ENCODE measurements around the gene COX19.
"Not testable (repeated sequence)": the region's sequence is repeated elsewhere in the genome, so short reads cannot be mapped to it uniquely, and the experiment has no call there.

Gene COX19

DNA sequence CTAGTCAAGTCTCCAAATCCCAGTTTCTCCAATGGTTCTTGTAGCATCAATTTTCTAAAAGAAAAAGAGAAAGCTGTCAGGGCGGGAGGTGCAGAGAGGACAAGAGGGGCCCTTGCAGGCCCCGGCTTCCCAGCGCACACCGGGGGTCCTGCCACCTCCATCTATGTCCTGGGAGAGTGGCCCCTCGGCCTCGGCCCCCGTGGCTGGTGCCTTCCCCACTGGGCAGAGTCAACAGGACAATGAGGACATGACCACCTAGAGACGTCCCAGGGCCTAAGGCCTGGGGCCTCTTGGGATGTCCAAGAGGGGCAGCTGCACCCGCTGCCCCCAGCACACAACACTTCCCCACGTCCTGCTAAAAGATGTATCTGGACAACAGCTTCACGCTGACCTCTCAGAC, 5.9 kb downstream of the COX19 start:
- H3K27ac Mint-ChIP-seq = no peak overlapping the region
- no peak for ATAC-seq (replicated peaks)
- DNase-seq = no peak
- H3K9me3 Mint-ChIP-seq = no peaks in the 10 kb centered on the region
- H3K4me3 Mint-ChIP-seq = no peak overlapping the region
- peaks cover 38 to 71% of the 10 kb centered on the region in 2 donors for H3K4me1 Mint-ChIP-seq
- H3K36me3 Mint-ChIP-seq = peaks cover 35 to 60% of the 10 kb centered on the region in 2 donors
- no peaks in the 10 kb centered on the region for H3K27me3 Mint-ChIP-seq

DNA sequence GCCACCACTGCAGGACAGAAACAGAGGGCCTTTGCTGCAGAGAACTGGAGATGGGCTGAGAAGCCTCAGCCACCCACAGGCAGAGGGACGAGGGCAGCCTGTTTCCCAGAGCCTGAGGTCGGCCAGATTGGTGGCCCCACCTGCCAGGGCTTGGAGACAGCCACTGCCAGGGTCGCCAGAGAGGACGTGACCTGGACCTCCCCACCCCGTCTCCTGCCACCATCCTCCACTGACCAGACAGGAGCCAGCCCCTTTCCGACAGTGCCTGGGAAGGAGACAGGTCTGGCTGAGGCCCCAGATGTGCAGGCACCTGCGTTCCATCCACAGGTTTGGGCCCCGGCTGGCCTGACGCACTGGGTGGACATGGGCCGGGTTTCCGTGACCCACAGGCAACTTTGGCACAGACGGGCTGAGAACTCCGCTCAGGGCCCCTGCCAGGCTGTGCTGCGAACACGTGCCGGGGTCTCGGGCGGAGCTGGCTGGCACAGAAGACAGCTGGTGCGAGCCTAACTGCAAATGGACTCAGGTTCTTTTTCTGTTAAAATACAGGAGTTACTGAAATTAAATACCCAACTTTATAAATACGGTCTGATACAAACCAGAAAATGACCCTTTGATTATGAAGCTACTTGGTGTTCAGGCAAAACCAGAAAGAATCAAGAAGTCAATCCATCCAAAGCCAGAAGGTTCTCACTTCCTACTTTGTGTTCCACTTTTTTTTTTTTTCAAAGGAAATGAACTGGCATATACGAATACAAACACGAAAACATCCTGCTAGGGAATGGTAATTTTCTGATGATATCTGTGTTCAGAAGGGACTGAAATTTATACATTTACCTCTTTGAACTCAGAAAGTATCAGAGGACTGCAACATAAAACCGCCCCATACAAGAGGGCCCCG, 6.9 kb downstream of the COX19 start:
- Mint-ChIP-seq H3K36me3 (peaks cover 36 to 59% of the 10 kb centered on the region in 2 donors), H3K4me1 (peaks cover 38 to 77% of the 10 kb centered on the region in 2 donors), H3K4me3 (no peak overlapping the region), H3K9me3 (no peaks in the 10 kb centered on the region), H3K27me3 (peaks cover 0 to 4% of the 10 kb centered on the region in 2 donors), H3K27ac (peak overlapping the region; percentile 14)
- ATAC-seq (replicated peaks) = no peak
- no peak for DNase-seq

DNA sequence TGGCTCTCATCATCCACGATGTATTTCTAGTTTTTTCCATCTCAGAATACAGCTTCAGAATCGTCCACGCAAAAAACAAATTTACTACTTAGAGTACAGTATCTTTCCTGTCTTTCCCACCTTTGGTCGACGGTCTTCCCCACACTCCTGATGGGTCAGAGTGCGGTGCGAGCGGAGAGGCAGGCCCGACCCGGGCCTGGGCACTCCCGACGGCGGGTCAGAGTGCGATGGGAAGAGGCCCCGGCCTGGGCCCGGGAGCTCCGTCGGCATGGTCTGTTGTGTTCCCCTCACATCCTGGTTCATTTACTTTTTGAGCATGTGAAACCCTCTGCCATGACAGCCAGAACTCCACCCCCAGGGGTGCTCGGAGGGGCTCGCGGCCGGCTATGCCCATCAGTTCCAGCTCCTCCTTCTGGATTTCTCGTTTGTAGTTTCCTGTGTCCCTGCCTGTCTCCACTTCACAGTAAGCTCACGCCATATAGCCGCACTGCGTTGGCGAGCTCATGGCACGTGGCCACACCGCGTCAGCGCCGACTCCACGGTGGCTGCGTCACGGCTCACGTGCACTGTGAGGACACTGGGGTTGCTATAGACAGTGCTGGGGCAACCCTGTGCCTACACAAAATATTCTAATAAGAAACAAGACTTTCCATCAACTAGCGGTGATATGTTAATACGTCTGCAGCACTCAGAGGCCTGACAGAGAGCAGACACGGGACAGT, 7.8 kb downstream of the COX19 start:
- Mint-ChIP-seq H3K27ac (peak overlapping the region; percentile 9), H3K27me3 (peaks cover 0 to 9% of the 10 kb centered on the region in 2 donors), H3K36me3 (peaks cover 33 to 50% of the 10 kb centered on the region in 2 donors), H3K4me1 (peaks cover 35 to 75% of the 10 kb centered on the region in 2 donors), H3K9me3 (no peaks in the 10 kb centered on the region), H3K4me3 (no peak overlapping the region)
- ATAC-seq (replicated peaks) (no peak), DNase-seq (no peak)

DNA sequence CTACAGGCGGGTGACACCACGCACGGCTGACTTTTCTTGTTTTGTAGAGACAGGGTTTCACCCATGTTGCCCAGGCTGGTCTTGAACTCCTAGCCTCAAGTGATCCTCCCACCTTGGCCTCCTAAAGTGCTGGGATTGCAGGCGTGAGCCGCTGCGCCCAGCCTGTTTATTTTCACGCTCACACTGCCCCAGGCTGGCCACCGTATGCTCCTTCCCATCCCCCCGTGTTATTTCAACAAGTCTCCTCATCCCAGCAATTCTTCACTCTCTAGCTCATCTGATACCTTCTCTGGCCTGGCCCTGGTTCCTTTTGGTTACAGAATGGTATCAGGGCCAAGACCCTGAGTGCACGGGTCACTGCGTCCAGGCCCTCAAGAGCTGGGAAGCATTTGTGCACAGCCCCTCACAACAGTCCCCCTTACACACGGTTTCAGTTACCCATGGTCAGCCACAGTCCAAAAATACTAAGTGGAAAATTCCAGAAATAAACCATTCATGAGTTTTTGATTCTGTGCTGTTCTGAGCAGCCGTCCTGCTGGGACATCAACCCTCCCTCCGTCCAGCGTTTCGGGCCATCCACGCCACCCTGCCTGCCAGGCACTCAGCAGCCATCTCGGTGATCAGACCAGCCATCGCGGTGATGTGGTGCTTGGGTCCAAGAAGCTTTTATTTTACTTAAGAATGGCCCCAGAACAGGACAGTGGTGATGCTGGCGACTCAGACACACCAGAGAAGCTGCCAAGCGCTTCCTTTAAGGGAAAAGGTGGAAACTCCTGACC, 8.9 kb downstream of the COX19 start:
- Mint-ChIP-seq H3K36me3 (peaks cover 28 to 41% of the 10 kb centered on the region in 2 donors), H3K4me3 (peak overlapping the region in 1 of 2 donors; percentile 33), H3K27ac (peak overlapping the region; percentile 26)

DNA sequence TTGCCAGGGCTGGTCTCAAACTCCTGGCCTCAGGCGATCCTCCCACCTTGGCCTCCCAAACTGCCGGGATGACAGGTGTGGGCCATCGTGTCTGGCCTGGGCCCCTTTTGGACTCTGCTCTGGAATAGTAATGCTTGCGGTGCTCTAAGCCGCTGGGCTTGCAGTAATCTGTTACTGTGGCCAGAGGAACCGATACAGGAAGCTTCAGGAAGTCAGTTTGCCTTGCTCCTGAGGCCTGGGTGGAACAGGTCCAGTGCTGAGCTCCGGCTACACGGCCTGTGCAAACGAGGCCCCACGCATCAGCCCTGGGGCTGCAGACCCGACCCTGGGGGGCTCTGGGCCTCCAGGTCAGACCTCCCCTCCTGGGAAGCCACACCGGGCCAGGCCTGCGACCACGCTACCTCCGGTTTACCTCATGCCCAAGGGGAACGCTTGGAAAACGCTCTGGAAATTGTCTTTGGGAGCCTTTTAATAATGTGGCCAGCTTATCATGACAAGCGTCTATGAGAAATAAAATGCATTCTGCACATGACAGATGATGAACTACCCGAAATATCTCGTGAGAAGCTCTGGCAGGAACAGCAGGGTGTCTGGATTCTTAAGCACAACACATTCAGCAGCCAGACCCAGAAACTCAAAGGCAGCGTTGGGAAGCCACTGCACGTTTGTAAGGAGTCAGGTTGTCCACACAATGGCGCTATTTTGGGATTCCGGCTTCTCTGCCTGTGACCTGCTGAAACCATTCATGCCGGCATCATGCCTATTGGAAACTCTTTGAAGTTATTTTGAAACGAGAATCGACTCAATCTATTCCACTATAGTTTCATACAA, 10.7 kb downstream of the COX19 start:
- Mint-ChIP-seq H3K36me3 (peaks cover 21 to 28% of the 10 kb centered on the region in 2 donors), H3K9me3 (peaks cover 0 to 1% of the 10 kb centered on the region in 2 donors), H3K27ac (peak overlapping the region; percentile 33), H3K4me3 (no peak overlapping the region), H3K4me1 (peaks cover 24 to 57% of the 10 kb centered on the region in 2 donors), H3K27me3 (peaks cover 8 to 18% of the 10 kb centered on the region in 2 donors)
- ATAC-seq (replicated peaks) = peak; percentile 51 to 60
- no peak for DNase-seq

More for the DNA sequence above, 8.9 kb downstream of the COX19 start:
- ATAC-seq (replicated peaks) = no peak
- peaks cover 7 to 18% of the 10 kb centered on the region in 2 donors for H3K27me3 Mint-ChIP-seq
- H3K4me1 Mint-ChIP-seq = peaks cover 31 to 66% of the 10 kb centered on the region in 2 donors
- no peak for DNase-seq
- peaks cover 0 to 1% of the 10 kb centered on the region in 2 donors for H3K9me3 Mint-ChIP-seq

DNA sequence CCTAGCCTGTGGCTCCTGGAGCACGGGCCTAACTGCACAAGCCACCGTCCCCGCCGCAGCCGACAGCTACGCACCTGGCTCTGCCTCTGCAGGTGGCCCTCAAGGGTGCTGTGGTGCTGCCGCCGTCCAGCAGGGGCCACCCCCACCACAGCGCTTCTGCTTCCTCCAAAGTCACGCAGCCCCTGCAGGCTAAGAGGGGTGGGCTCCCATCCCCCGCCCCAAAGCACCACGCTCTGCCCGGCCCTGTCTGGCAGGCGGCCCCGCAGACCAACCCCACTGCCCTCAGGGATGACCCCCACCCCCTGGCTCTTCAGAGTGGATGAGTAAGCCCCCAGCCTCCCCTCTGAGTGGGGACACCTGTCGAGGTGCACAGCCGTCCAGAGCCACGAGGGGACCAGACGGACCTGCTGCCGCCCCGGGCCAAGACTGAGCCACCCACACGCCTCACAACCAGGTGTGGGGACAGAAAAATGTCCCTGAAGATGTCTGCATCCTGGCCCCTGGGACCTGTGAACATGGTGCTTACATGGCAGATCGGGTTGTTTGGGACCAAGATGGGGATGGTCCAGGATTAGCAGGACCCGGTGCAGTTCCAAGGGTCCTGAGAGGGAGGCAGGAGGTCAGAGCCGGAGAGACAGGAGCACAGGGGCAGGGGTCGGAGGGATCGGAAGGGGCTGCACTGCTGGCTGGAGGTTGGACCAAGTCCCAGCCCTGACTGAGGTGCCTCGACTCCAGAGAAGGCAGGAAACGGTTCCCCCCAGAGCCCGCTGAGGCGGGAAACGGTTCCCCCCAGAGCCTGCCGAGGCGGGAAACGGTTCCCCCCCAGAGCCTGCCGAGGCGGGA, 11.9 kb downstream of the COX19 start:
- Mint-ChIP-seq H3K36me3 (peaks cover 21 to 26% of the 10 kb centered on the region in 2 donors), H3K4me3 (no peak overlapping the region), H3K4me1 (peaks cover 24 to 48% of the 10 kb centered on the region in 2 donors), H3K27me3 (peaks cover 8 to 18% of the 10 kb centered on the region in 2 donors), H3K27ac (peak overlapping the region; percentile 26), H3K9me3 (peaks cover 0 to 1% of the 10 kb centered on the region in 2 donors)
- no peak for DNase-seq
- peak; percentile 7 to 61 for ATAC-seq (replicated peaks)

DNA sequence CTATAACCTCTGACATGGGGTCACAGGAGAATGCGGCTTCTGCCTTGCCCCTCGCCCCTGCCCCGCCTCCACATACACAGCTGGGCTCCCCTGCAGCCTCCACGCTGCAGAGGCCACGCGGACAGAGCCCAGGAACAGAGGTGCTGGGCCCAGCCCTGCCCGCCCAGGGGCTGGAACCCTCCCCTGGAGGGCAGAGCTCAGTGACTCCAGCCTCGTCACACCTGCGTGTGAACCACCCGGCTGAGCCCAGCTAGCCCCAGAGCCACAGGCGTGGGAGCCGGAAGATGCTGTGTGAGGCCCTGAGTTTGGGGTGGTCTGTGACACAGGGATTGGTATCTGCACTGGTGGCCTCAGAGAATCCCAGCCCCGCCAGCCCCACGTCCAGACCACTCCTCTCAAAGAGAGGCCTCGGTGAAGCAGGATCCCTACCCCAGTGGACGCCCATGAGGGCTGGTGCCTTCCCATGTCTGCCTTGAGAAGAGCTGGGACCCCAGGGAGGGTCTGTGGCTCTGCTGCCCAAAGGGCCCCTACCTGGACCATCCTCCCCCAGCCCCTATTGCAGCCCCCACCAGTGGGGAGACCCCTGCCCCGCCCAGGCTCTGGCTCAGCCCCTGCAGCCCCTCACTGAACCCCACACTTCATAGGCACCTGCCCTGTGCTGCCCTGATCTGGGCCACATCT, 12.8 kb downstream of the COX19 start:
- no peak for DNase-seq
- no peak for ATAC-seq (replicated peaks)
- no peak overlapping the region for H3K27ac Mint-ChIP-seq
- H3K4me3 Mint-ChIP-seq = no peak overlapping the region
- H3K27me3 Mint-ChIP-seq = peaks cover 8 to 18% of the 10 kb centered on the region in 2 donors
- peaks cover 0 to 1% of the 10 kb centered on the region in 2 donors for H3K9me3 Mint-ChIP-seq
- peaks cover 22 to 41% of the 10 kb centered on the region in 2 donors for H3K4me1 Mint-ChIP-seq
- peaks cover 14 to 18% of the 10 kb centered on the region in 2 donors for H3K36me3 Mint-ChIP-seq

DNA sequence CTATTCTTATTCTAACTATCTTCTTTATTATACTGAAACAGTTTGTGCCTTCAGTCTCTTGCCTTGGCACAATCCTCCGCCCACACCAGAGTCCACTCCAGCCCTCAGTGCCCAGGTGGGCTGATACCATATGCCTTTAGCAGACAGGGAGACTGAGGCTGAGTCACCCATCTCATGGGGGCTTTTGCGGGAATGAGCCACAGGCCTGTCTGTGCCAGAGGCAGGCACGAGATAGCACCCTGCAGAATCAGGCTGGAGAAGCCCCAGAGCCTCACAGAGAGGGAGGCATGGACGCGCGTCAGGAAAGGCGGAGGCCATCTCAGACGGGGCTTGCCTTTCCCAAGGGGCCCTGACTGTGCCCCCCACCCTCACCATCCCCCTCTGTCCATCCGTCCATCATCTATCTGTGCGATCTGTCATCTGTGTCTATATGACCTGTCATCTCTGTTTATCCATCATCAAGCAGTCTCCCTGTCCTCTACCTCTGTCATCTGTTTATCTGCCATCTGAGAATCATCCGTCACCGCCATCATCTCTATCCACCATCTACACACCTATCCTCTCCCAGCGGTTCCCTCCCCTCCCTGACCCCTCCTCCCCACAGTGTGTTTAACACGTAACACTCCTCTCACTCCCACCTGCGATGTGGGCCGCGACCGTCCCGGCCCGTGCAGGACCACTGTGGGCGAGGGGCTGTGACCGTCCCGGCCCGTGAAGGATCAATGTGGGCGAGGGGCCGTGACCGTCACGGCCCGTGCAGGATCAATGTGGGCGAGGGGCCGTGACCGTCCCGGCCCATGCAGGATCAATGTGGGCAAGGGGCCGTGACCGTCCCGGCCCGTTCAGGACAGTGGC, 13.6 kb downstream of the COX19 start:
- Mint-ChIP-seq H3K4me3 (no peak overlapping the region), H3K27me3 (peaks cover 11 to 18% of the 10 kb centered on the region in 2 donors), H3K27ac (peak overlapping the region; percentile 52), H3K36me3 (peaks cover 8 to 11% of the 10 kb centered on the region in 2 donors), H3K9me3 (peaks cover 0 to 1% of the 10 kb centered on the region in 2 donors), H3K4me1 (peaks cover 19 to 37% of the 10 kb centered on the region in 2 donors)
- DNase-seq (no peak), ATAC-seq (replicated peaks) (no peak)

DNA sequence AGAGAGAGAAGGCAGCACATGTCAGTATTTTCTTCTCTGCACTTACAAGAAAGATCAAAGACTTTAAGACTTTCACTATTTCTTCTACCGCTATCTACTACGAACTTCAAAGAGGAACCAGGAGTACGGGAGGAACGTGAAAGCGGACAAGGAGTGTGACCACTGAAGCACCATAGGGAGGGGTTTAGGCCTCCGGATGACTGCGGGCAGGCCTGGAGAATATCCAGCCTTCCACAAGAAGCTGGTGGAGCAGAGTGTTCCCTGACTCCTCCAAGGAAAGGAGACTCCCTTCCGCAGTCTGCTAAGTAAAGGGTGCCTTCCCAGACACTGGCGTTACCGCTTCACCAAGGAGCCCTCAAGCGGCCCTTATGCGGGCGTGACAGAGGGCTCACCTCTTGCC, 14.4 kb downstream of the COX19 start:
- Mint-ChIP-seq H3K4me1 (peaks cover 13 to 29% of the 10 kb centered on the region in 2 donors), H3K27me3 (peaks cover 14 to 21% of the 10 kb centered on the region in 2 donors)
- H3K9me3 Mint-ChIP-seq; DNase-seq; ATAC-seq (replicated peaks); H3K36me3 Mint-ChIP-seq; H3K27ac Mint-ChIP-seq; H3K4me3 Mint-ChIP-seq: not testable (repeated sequence)

DNA sequence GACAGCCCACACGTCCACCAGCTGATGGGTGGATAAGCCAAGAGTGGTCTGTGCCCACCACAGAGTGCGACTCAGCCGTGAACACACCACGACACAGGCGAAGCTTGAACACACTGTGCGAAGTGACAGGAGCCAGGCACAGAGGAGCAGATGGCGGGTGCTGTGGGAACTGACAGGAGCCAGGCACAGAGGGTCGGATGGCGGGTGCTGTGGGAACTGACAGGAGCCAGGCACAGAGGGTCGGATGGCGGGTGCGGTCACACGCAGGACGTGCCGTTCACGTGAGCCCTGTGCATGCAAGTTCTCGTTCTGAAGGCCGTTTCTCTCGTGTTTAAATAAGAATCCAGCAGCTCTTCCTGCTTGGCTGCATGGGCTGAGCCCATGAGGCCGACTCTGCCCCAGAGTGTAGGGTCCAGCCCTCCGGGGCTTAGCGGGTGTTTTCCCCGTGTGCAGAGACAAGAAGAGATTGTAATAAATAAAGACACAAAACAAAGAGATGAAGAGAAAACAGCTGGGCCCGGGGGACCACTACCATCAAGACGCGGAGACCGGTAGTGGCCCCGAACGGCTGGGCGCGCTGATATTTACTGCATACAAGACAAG, 15.0 kb downstream of the COX19 start:
- H3K36me3 Mint-ChIP-seq = peaks cover 3% of the 10 kb centered on the region in 2 donors
- no peak overlapping the region for H3K27ac Mint-ChIP-seq
- peaks cover 0 to 1% of the 10 kb centered on the region in 2 donors for H3K9me3 Mint-ChIP-seq
- no peak overlapping the region for H3K4me3 Mint-ChIP-seq
- H3K27me3 Mint-ChIP-seq = peaks cover 16 to 23% of the 10 kb centered on the region in 2 donors
- no peak for DNase-seq
- H3K4me1 Mint-ChIP-seq = peaks cover 12 to 23% of the 10 kb centered on the region in 2 donors
- no peak for ATAC-seq (replicated peaks)

DNA sequence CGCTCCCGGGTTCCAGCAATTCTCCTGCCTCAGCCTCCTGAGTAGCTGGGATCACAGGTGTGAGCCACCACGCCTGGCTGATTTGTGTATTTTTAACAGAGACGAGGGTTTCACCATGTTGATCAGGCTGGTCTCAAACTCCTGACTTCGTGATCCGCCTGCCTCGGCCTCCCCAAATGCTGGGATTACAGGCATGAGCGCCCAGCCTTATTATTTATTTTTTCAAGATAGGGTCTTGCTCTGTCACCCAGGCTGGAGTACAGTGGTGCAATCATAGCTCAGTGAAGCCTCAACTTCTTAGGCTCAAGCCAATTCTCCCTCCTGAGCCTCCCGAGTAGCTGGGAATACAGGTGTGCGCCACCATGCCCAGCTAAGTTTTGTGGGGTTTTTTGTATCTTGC, 15.6 kb downstream of the COX19 start:
- not testable (repeated sequence) for DNase-seq; H3K9me3 Mint-ChIP-seq; H3K4me3 Mint-ChIP-seq; H3K36me3 Mint-ChIP-seq; ATAC-seq (replicated peaks); H3K27ac Mint-ChIP-seq
- Mint-ChIP-seq H3K27me3 (peaks cover 16 to 28% of the 10 kb centered on the region in 2 donors), H3K4me1 (peaks cover 11 to 17% of the 10 kb centered on the region in 2 donors)

Measured in stimulated activated naive B cell treated with anti-CD40 and anti-IgM and Interleukin-4, amounts not matched to agents 10 μg/mL and 1 μg/mL and 100 μg/mL, for 72 hours (primary cell).